ENCODE measurements around the gene CSK.
"Not testable (repeated sequence)": the region's sequence is repeated elsewhere in the genome, so short reads cannot be mapped to it uniquely, and the experiment has no call there.

The CSK gene

GRCh38 chr15:74781431-74782258 lies at the start of gene CSK:
Gene CSK (plus strand): TSS chr15:74782080. CDS start chr15:74798298, 16,218 bp downstream.
- peak; percentile 47 to 66 for DNase-seq

- no peak for DNase-seq
Measured at GRCh38 chr15:74732846-74733245, 49.0 kb upstream of the CSK start.

- DNase-seq = no peak
Measured at GRCh38 chr15:74733269-74733668, 48.6 kb upstream of the CSK start.

GRCh38 chr15:74735305-74735704 lies 46.6 kb upstream of the CSK start:
- DNase-seq = no peak

- not testable (repeated sequence) for DNase-seq
Measured at GRCh38 chr15:74738239-74738638, 43.6 kb upstream of the CSK start.

GRCh38 chr15:74742422-74742821 lies 39.5 kb upstream of the CSK start:
- no peak for DNase-seq

- no peak for DNase-seq
Measured at GRCh38 chr15:74746389-74746788, 35.5 kb upstream of the CSK start.

- no peak for DNase-seq
Measured at GRCh38 chr15:74748322-74748946, 33.4 kb upstream of the CSK start, which contains the start of gene CYP1A2. Gene CYP1A2 (plus strand): TSS chr15:74748845. CDS start chr15:74749739, 894 bp downstream.

GRCh38 chr15:74749832-74750231 lies 32.0 kb upstream of the CSK start:
- no peak for DNase-seq

- no peak for DNase-seq
Measured at GRCh38 chr15:74750751-74751150, 31.1 kb upstream of the CSK start.

- DNase-seq = no peak
Measured at GRCh38 chr15:74752011-74752410, 29.9 kb upstream of the CSK start.

GRCh38 chr15:74752531-74752930 lies 29.3 kb upstream of the CSK start:
- DNase-seq = no peak

- DNase-seq = no peak
Measured at GRCh38 chr15:74754593-74755215, 27.2 kb upstream of the CSK start.

- no peak for DNase-seq
Measured at GRCh38 chr15:74758736-74759135, 23.1 kb upstream of the CSK start.

GRCh38 chr15:74762791-74763150 lies 19.1 kb upstream of the CSK start:
- no peak for DNase-seq

- no peak for DNase-seq
Measured at GRCh38 chr15:74763416-74763815, 18.5 kb upstream of the CSK start.

- DNase-seq = no peak
Measured at GRCh38 chr15:74767167-74768098, 14.4 kb upstream of the CSK start.

GRCh38 chr15:74768099-74768770 lies 13.6 kb upstream of the CSK start:
- DNase-seq = no peak

- DNase-seq = peak; percentile 41 to 62
Measured at GRCh38 chr15:74768771-74769342, 13.0 kb upstream of the CSK start.

- DNase-seq = no peak
Measured at GRCh38 chr15:74769463-74770025, 12.3 kb upstream of the CSK start.

- DNase-seq = no peak
Measured at GRCh38 chr15:74770211-74770903, 11.5 kb upstream of the CSK start.

Data from hippocampal formation (tissue), 2 donors.